Embryonic facial prominence (tissue), 1 donor: ENCODE data around the gene IL1R1.
"Not testable (repeated sequence)": the region's sequence is repeated elsewhere in the genome, so short reads cannot be mapped to it uniquely, and the experiment has no call there.

Experiments
- DNase-seq: peaks from one replicate; pipeline ENCODE4 v3.0.0-alpha.2; 2016; ENCODE audit errors: extremely low spot score

IL1R1 gene

GRCh38 chr2:102141970-102142828 is at the start of gene IL1R1:
IL1R1 (plus strand) TSS chr2:102142746; CDS start chr2:102157725, 14,979 bp downstream.
- no peak for DNase-seq

DNA sequence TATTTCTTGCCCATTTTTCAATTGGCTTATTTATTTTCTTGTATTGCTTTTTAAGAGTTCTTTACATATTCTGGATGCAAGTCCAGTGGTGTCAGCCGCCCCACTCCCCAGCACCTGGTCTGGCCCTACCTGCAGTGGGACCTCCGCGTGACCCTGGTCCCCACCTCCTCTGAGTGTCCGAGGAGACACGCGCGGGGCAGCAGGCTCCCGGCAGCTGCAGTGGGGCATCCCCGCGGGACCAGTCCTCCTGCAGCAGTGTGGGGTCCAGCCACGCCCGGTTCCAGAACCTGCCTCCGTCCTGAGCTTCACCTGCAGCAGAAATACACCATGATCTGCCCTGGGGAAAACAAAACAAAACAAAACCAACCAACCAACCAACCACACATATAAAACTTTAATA is 48.9 kb upstream of the IL1R1 start:
- DNase-seq: no peak

DNA sequence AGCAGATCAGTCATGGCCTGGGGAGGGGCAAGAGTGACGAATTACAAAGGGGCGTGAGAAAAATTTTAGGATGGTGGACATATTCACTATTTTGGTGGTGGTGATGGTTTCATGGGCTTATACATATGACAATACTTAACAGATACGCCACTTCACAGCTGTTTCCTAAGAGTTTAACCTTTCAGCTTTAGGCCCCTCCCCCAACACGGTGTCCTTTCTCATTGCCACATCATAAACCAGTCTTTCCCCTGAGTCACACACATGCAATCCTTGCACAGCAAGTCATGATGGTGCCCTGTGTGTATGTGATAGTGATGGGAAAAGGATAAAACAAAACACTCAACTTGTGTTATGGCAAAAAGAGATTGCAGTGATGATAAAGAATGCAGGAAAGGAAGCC is 47.6 kb upstream of the IL1R1 start:
- DNase-seq: no peak

DNA sequence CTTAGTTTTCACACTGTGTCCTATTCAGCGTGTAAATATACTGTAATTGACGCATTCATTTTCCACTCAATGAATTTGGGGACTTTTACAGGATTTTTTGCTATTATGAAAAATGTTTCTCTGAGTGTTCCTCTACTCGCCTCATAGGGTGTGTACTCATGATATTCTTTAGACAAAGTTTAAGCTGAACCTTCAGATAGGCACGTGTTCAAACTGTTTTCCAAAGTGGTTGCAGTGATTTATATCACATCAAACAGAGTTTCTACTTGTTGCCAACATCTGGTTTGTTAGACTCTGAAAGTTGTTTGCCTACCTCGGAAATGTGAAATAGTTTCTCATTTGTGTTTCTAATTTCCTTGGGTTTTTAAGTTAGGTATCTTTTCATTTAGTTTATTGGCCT is 46.4 kb upstream of the IL1R1 start:
- DNase-seq: no peak

GRCh38 chr2:102098756-102099155 is 43.8 kb upstream of the IL1R1 start:
- no peak for DNase-seq

DNA sequence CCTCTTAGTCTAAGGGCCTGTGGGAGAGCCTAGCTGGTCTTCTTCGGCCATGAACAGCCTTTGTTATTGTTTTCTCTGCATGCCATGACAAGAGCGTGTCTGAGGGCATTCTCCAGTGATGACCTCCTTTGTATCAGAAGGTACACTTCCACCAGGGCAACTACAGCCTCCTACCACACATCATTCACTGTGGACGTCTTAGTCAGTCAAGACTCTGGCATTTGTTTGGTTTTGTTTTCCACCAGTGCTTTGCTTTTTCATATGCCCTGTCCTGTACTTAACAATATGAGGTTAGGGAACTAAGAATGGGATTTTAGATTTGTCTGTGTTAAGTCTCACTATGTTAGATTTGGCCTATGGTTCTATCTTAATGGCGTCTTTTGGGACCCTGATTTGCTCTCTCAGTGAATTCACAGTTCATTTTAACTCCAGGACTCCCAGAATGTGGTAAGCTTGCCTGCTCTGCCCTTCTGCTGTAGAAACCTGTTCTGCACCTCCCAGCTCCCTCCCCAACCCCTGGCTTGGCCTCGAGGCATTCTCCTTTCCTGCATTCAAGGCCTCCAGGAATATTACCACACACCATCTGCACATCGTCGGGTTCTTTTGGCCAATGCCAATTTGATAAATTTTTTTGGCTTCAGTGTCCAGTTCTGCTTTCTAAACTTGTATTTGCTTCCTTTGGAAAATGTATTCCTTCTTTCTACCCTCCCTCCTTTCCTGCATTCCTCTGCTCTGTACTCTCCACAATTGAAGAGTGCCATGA is 42.8 kb upstream of the IL1R1 start:
- no peak for DNase-seq

DNA sequence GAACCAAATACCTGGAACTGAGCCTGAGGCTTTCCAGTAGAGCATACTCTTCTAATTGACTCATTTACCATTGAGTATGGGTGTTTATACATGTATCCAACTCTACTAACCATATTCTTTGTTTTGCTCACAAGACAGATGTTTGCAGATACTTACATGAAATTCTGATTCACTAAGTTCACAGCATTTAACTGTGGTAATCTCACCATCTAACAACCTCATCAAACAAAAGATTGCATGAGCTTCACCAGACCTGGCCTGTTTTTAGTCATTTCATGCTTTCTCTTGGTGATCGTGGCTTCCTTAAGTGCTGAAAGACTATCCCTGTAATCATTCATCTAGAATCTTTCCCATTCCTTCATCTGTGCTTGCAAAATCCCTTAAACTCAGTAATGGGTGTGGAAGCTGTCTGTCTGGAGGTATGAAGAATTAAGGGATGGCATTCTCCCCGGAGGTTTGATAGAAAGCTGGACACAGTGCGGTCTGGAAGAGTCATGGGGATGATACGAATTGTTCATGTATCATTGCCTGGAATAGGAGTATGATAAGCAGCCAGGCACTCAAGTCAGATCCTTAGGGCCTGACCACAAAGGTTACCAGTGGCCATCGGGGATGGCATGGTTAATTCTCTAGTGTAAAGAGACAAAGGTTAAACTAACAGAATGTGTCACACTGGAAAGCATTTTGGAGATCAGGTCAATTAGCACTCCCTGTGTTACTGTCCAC is 42.0 kb upstream of the IL1R1 start:
- DNase-seq: no peak

- no peak for DNase-seq
Measured at GRCh38 chr2:102101097-102101848, 41.3 kb upstream of the IL1R1 start.

GRCh38 chr2:102101849-102102635 is 40.5 kb upstream of the IL1R1 start:
- no peak for DNase-seq

DNA sequence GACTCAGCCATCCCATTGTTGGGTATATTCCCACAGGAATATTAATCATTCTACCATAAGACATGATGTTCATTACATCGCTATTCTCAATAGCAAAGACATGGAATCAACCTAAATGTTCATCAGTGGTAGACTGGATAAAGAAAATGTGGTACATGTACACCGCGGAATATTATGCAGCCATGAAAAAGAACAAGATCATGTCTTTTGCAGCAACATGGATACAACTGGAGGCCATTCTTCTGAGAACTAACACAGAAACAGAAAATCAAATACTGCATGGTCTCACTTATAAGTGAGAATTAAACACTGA is 40.0 kb upstream of the IL1R1 start:
- not testable (repeated sequence) for DNase-seq

DNA sequence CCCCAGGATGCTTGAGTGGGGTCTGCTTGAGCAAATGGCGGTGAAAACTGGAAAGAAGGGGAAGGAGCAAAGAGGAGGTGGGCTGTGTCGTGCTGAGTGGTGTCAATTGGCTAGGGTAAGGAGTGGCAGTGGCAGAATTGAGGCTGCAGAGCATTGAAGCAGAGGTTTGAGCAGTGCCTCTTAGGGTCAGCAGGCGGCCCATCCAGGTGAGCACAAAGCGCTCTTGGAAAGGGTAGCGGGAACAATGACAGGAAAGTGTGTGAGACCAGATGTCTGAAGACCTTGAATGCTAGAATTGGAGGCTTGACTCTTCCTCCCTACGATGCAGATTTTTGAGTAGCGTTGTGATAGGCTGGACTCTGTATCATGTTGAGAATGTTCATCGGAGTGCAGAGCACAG is 39.3 kb upstream of the IL1R1 start:
- DNase-seq: no peak

DNA sequence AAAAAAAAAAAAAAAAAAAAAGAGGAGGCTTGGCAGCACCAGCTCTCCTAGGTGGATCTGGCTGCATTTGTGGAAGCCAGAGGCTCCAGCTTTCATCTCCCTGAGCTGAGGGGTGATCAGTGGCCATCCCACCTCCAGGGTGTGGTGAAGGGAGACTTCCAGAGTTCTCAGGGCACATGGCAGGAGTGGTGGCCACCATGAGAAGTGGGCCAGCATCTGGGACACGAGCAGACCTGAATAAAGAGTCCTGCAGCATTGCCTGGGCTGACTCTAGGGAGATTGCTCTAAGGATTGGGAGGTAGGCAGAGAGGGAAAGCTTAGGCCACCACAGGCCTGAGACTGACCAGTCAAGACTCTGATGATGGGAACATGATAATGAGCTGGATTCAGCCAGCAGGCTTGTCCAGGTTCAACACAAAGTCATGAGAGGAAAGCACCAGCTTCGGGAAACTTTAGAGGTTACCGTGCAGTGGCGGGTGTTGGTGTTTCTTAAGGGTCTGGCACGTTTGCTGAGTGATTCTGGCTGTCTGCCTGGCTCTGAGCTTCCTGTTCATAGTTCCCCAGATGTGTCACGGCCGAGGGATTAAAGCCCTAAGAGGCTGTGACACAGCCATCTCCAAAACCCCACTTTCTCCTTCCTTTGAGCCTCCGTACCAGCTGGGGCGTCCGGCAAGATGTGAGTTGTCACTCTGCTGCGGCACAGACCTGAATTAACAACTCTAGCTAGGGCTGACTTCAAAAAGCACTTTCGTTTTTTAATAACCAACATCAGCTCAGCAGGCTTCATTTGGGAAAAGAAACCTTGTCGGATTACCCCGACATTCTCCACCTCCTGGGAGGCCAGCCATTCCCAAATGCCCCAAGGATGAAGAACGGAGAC is 38.3 kb upstream of the IL1R1 start:
- DNase-seq: no peak

DNA sequence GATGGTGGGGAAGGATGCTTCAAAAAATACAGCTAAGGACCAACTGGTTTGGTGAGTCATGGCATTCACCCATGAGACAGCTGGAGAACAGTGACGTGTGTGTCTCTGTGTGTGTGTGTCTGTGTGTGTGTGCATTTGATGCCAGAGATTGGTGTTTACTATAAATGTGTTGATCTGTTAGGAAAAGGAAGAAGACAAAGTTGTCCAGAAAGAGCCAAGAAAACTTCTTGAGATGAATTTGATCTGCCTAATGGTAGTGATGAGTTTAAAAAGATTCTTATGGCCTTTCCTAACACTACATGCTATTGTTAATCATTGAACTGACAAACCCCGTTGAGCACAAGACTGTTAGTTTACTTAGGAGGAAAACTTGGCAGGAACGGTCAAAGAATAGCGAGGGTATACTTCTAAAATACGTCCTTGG is 36.4 kb upstream of the IL1R1 start:
- DNase-seq: no peak

DNA sequence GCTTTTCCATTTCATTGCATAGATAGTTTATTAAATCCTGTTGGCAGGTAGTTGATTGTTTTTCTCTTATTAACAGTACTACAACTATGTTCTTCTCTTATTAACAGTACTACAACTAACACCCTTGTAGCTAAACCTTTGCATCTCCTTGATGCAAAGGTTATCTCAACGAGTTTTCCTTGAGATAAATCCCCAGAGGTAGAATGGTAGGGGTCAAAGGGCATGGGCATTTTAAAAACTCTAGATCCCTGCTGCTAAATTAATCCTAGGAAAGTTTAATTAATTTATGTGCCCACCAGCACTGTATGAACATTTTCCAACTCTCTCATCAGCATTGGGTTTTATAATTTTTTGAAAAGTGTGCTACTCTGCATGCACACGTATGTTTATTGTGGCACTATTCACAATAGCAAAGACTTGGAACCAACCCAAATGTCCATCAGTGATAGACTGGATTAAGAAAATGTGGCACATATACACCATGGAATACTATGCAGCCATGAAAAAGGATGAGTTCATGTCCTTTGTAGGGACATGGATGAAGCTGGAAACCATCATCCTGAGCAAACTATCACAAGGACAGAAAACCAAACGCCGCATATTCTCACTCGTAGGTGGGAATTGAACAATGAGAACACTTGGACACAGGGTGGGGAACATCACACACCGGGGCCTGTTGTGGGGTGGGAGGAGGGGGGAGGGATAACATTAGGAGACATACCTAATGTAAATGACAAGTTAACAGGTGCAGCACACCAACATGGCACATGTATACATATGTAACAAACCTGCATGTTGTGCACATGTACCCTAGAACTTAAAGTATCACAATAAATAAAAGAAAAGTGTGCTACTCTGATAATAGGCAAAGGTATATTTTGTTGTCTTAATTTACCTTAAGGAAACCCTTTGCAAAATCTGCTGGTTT is 35.5 kb upstream of the IL1R1 start:
- not testable (repeated sequence) for DNase-seq

- DNase-seq: no peak
Measured at GRCh38 chr2:102107741-102108070, 34.8 kb upstream of the IL1R1 start.

DNA sequence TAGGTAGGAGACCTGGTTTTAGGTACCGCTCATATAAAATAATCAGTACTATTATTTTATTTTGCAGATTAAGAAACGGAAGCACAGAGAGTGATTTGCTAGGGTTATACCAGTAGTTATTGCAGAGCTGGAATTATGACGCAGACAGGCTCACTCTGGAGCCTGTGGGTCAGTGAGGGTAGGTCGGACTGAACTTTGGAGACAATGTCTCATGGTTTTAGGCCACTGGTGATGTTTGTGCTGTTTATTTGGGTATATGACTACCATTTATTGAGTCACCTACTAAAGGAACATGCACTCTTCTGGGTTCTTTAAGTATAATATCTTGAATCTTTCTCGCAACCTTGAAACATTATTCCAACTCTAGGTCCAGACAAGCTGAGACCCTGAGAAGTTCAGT is 33.5 kb upstream of the IL1R1 start:
- no peak for DNase-seq

GRCh38 chr2:102110171-102110570 is 32.4 kb upstream of the IL1R1 start:
- no peak for DNase-seq

GRCh38 chr2:102110596-102111334 is 31.8 kb upstream of the IL1R1 start:
- no peak for DNase-seq
